HS-27A (cell line): ENCODE measurements around the gene FXYD3.
"Not testable (repeated sequence)": the region's sequence is repeated elsewhere in the genome, so short reads cannot be mapped to it uniquely, and the experiment has no call there.

Experiments used
- DNase-seq: peaks from one replicate; pipeline ENCODE4 v3.0.0-alpha.2; 2012; ENCODE audit warnings: low read depth, missing footprints

FXYD3 gene

GRCh38 chr19:35125749-35126623 lies 10.4 kb downstream of the FXYD3 start:
- DNase-seq, result no peak

GRCh38 chr19:35126624-35126959 lies 11.0 kb downstream of the FXYD3 start:
- no peak for DNase-seq

DNA sequence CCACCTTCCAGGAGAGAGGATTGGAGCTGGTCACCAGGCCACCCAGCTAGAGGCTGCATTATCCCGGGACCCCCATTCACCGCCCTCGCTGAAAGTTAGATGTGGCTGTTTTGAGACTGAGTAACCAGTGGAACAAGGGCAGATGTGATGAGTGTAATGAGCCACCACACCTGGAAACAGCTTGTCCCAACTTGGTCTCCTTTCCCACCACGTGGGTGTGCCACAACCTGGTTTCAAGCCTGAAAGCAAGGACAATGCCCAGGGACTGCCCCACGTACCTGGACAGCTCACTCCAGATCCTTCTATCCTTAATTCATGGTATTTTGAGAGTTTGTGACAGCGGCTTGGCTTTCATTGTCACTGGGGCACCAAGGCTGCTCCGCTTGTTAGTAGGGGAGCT lies 12.2 kb downstream of the FXYD3 start:
- DNase-seq, result no peak

DNA sequence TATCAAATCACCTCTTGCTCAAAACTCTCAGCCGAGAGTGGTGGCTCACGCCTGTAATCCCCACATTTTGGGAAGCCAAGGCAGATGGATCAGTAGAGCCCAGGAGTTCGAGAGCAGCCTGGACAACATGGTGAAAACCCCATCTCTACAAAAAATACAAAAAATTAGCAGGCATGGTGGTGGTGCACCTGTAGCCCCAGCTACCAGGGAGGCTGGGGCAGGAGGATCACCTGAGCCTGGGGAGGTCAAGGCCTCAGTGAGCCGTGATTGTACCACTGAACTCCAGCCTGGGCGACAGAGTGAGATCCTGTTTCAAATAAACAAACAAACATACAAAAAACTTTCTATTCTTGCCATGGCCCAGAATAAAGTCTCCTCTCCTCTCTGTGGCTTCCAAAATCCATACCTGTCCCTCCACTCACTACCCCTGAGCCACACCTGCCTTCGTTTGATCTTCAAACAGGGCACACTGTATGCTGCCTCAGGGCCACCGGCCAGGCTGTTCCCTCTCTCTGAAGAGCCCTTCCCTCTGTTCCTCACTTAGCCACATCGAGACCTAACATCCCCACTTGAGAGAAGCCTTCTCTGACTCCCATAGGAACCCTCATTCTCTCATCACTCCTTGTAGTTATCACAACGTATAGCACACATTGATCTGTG lies 12.9 kb downstream of the FXYD3 start:
- no peak for DNase-seq

GRCh38 chr19:35129724-35130274 lies 14.2 kb downstream of the FXYD3 start:
- not testable (repeated sequence) for DNase-seq

DNA sequence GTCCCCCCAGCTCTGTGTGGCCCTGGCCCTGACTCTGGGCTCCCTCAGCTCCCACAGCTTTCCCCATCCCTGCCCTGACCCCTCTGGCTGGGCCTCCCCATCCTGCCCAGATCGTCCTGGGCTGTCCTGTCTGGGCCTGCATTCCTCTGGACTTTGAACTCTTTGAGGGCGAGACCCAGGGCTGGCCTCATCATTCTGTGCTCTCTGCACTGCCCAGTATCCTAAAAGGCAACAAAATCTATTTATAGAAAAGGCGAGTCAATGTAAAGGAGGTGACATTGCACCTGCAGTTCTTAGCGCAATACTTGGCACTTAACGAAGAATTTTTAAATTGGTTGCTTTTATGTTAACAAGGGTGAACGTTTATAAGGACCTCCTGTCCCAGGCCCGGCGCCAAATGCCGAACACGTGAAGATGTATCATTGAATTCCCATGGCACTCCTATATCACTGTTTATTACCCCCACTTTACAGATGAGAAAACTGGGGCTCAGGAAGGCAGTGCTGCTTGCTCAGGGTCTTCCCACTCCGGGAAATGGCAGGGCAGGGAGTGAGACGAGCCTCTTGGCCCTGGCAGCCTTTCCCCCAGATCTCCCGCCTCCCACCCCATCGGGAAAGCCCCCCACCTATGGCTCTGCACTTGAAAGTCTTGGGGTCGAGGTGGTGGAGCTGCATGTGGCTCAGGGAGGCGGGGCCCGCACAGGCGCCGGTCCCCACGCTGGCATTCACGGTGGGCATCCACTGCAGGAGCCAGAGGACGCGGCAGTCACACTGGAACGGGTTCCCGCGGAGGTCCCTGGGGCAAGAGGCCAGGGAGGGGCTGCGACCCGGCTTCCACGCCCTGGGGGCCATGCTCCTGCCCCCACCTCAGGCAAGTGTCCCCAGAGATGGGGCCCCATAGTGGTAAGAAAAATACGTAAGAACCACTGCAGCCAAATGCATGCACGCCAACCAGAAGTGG lies 15.4 kb downstream of the FXYD3 start:
- no peak for DNase-seq

- DNase-seq, result no peak
These were observed 16.6 kb downstream of the FXYD3 start for GRCh38 chr19:35132254-35132653.

DNA sequence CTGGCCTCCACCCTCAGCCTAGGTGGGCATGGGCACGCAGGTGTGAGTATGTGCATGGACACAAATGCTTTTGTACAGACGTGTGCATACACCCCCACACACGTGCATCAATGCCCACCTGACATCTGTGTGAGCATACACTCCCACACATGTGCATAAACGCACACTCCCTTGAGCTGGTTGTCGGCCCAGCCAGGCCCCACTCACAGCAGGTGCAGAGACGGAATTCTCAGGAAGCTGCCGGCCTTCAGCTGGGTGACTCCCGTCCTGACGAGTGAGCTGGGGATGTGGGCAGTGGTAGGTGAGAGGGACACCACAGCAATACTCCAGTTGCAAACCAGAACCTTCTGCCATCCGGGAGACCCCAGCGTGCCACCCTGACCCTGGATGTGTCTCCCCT lies 18.2 kb downstream of the FXYD3 start:
- DNase-seq, result no peak

DNA sequence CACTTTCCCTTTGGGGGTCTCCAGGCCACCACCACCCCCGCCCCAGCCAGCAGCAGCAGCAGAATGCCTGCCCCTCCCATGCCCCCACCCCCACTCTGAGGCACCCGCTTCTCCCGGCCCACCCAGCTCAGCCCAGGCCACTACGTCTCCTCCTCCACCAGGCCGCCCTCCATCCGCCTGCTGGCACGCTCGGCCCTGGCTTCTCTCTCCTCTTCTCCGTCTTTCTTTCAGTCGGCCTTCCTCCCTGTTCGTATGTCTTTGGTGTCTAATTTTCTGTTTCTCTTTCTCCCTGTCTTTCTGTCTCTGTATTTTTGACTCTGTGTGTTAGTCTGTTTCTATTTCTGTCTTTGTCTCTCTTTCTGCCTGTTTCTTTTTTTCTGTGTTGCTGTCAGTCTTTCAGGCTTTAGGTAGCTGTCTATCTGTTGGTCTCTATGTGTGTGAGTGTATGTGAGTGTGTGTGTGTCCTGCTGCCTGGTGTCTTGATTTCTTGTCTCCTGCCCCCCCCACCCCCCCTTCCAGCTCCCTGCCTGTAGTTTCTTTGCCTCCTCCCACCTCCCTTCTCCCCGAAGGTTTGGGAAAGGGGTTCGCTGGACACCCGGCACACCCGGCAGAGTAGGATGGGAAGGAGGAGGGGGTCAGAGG lies 19.1 kb downstream of the FXYD3 start, which contains the start of gene LGI4:
Gene LGI4, minus strand, starts transcription at position 459 of the 642 bp plus-strand sequence. Its CDS starts 379 bp downstream, at position 80.
- no peak for DNase-seq

GRCh38 chr19:35135389-35135909 lies 19.8 kb downstream of the FXYD3 start:
- DNase-seq, result no peak

DNA sequence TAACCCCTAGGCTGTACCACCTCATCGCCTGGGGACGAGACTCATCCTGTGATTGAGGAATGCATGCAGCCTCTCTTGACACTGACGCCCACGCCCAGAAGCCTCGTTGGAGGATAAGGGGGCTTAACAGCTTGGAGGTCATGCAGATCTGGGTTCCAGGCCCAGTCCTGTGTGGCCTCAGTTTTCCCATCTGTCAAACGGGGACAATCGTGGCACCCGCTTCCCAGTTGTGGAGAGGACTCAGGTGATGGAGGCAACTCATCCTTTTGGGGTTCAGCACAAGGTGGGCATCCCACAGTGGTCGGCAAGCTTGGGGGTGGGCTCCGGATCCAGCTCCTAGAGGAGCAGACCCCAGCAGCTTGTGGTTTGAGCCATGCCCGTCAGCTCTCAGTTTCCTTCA lies 20.6 kb downstream of the FXYD3 start:
- no peak for DNase-seq

DNA sequence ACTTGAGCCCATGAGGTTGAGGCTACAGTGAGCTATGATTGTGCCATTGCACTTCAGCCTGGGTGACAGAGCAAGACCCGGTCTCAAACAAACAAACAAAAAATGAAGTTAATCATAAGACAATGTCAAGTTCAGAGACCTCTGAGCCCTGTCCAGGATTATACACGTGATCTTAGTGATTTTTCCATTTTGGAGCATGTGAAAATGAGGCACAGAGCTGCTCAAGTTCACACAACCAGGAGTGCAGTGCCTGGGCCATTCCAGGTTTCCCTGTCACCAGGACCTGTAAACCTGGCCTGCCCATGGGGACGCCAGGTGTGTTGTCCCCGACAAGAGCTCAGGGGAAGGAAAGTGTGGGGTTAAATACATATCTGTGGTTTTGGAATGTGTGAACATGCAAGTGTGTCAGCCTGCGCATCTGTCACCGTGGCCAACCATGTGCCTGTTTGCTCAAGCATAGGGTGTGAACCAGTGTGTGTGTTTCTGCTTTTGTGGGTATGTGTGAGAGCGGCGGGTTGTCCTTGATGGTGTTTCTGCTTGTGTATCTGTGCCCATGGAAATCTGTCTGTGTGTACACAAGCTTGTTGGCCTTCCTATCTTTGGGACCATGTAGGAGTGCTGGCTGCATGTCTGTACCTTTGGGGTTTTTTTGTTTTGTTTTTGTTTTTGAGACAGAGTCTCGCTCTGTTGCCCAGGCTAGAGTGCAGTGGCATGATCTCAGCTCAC lies 21.5 kb downstream of the FXYD3 start:
- DNase-seq, result no peak

- DNase-seq, result no peak
These were observed 22.8 kb downstream of the FXYD3 start, which contains the start of gene FXYD1 for GRCh38 chr19:35138305-35138892. Gene FXYD1 (plus strand): TSS chr19:35138824. CDS start chr19:35140080, 1,256 bp downstream.

DNA sequence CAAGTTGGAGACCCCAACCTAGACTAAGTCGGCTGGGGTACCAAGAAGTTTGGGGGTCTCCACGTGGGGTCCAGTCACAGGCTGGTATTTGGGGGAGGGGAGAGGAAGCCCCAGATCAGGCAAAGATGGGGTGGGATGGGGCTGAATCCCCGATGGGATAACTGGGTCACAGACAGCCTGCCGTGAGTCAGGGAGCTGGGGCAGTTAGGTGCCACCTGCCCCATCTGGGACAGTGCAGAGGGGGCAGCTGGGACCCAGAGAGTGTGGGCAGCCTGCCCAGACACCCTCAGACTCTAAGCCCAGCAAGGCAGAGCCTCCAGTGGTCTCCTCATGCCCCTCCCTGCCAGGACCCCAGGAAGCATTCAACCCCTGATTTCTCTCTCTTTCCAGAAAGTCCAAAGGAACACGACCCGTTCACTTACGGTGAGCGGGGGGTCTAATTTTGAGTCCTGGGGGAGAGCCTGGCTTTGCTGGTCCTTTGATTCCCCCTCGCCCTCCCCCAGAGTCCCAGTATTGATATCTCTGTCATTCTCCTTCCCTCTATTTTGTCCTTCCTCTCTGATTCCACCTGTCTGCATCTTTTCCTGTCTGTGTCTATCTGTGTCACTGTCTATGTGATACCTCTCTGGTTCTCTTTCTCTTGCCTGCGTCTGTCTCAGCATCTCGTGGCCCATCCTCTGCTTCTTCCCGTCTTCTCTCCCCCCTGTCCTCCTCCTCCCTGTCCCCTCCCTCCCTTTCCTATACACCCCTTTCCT lies 24.8 kb downstream of the FXYD3 start:
- no peak for DNase-seq

- no peak for DNase-seq
These were observed 25.6 kb downstream of the FXYD3 start for GRCh38 chr19:35140962-35141836.

DNA sequence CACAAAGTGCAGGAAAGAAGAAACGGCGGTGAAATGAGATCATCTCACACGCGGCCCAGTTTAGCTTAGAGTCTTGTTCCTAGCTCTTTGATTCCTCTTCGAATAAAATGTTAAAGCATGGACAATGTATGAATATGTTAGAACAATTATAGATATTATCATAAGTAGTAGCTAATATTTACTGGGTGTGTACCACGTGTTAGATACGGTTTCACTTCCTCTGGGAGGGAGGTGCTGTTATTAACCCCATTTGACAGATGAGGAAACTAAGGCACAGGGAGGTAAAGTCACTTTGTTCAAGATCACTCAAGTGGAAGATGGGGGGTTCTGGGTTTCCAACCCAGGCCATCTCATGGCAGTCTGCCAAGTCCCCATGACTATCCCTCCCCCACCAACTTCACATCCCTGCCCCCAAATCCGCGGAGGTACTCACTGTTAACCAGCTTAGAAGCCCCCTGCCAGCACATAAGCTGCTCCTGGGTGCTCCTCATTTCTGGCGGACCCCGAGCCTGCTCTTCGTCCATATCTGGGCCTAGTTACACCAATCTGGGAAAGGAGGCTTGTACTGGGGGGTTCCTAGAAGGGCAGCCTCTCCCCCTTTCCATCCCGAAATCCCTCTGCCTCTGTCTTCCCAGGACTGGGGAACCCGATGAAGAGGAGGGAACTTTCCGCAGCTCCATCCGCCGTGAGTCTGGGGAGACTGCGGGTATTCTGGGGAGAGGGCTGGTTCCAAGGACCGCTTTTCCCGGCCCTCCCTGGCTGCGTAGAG lies 26.4 kb downstream of the FXYD3 start:
- no peak for DNase-seq

DNA sequence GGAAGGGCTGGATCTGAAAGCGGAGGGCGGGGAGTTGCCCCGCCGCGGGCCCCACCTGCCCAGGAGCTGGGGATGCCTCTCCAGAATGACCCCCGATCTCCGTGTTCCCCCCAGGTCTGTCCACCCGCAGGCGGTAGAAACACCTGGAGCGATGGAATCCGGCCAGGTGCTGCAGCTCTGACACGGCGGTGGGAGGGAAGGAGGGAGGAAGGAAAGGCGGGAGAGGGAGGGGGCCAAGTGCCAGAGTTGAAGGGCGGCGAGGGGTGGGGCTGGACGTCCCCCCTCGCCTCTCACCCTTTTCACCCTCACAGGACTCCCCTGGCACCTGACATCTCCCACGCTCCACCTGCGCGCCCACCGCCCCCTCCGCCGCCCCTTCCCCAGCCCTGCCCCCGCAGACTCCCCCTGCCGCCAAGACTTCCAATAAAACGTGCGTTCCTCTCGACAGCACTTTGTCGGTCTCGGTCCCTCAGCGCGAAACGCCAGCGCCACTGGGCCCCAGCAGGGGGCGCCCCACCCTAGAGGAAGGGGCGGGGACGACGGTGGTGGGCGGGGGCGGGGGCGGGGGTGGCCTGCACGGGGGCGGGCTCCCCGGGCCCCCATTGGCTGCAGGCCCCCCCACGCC lies 27.1 kb downstream of the FXYD3 start:
- DNase-seq, result no peak
